Right cardiac atrium (tissue), 5 donors: ENCODE data around the gene NTN1. TPM values are rescaled to one million over a fixed set of nuclear protein-coding genes. Genes with fewer than 3 reads are reported as not detected.

ENCODE experiments used
- ATAC-seq, 2 donors: fragments of 200-7000 bp; cut with Tn5 transposase; one replicate each; pipeline versions ENCODE4 v1.8.0 to v1.9.1; 2020; ENCODE audit warnings: moderate library complexity in 2 of 2, mild to moderate bottlenecking in 1 of 2
- DNase-seq, 3 donors: peaks; one replicate each; pipeline ENCODE4 v3.0.0-alpha.2; 2020
- H3K27ac ChIP-seq: one replicate; pipeline ENCODE4 v1.5.1; 2013; ENCODE audit warnings: mild to moderate bottlenecking, low read length, control low read depth, moderate library complexity
- H3K27me3 ChIP-seq: one replicate; pipeline ENCODE4 v1.6.1; 2013; ENCODE audit not compliant: control insufficient read depth, insufficient read depth
- H3K4me1 ChIP-seq: one replicate; pipeline ENCODE4 v1.6.1; 2013; ENCODE audit warnings: low read length; ENCODE audit not compliant: control insufficient read depth, insufficient read depth
- H3K4me3 ChIP-seq: one replicate; pipeline ENCODE4 v1.5.1; 2013; ENCODE audit warnings: low read length, control low read depth
- H3K9me3 ChIP-seq: one replicate; pipeline ENCODE4 v1.6.1; 2013; ENCODE audit warnings: low read length; ENCODE audit not compliant: control insufficient read depth
- WGBS: extraction: QIAGEN DNeasy Blood & Tissue Kit; methylation state at CpG from one replicate; pipeline ENCODE4 v1.1.7; 2013; 5-methylcytosine and 5-hydroxymethylcytosine counted together
- intact Hi-C, 4 donors: fragments of 100-400 bp; cut with DNase I; formaldehyde crosslinking; loops; one replicate each; pipeline versions ENCODE4 v1.11.0 to v1.14.0; 2022 to 2023
- polyA plus RNA-seq: library from polyadenylated mRNA; stranded (reverse); fragments of 200-250 nt; gene quantifications from one replicate; pipeline ENCODE4 v1.2.3, GENCODE V29; 2013
- total RNA-seq, 4 donors: library from RNA; stranded (reverse); fragmentation: NEBNext Ultra II Directional; extraction: Animal tissue kit (Norgen Biotek cat#: 25700); gene quantifications; one replicate each; pipeline ENCODE4 v1.2.1, GENCODE V29; 2021
- donor health status: healthy with polysubstance abuse.
- donor health status: DM: no; HTN: yes; CAD: no.
- donor health status: DM: no; HTN: no; CAD: no.
- donor health status: DM: no; HTN: yes; CAD: no; lungs with severe emphysema.
- donor health status: DM: yes; HTN: yes; CAD: no.

Gene NTN1
- total and polyA plus RNA-seq, 5 donors, result 90.5 to 265 (median 179) TPM

GRCh38 chr17:9108146-9108545 is 86.8 kb downstream of the NTN1 start:
- Histone ChIP-seq H3K27me3 (no peaks in the 10 kb centered on the region), H3K27ac (no peak overlapping the region), H3K4me1 (no peaks in the 10 kb centered on the region), H3K4me3 (no peak overlapping the region), H3K9me3 (no peaks in the 10 kb centered on the region)
- ATAC-seq (no peak), DNase-seq (no peak)
- WGBS, result 40% methylated on average over 6 of the region's 6 CpGs
- intact Hi-C loops, result no loop called here

DNA sequence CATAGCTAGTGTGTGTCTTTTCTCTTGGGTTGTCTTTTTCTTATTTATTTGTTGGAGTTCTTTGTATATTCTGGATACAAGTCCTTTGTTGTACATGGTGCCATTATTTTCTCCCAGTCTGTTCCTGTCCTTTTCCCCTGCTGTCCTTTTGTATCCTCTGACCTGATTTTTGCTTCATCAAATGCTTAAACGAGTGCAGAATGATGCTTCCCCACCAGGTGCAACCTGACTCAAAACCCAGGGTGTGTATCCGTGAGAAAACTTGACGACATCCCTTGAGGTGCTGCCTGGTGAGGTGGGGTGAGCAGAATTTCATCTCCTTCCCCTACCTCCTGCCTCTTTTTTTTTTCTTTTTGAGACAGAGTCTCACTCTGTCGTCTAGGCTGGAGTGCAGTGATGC is 88.6 kb downstream of the NTN1 start:
- H3K27me3 ChIP-seq, result no peaks in the 10 kb centered on the region
- ATAC-seq (no peak), DNase-seq (no peak)
- H3K27ac ChIP-seq, result no peak overlapping the region
- H3K4me1 ChIP-seq, result no peaks in the 10 kb centered on the region
- H3K9me3 ChIP-seq, result no peaks in the 10 kb centered on the region
- H3K4me3 ChIP-seq, result no peak overlapping the region
- WGBS, result 78% methylated on average over 4 of the region's 4 CpGs
- intact Hi-C loops, result no loop called here

DNA sequence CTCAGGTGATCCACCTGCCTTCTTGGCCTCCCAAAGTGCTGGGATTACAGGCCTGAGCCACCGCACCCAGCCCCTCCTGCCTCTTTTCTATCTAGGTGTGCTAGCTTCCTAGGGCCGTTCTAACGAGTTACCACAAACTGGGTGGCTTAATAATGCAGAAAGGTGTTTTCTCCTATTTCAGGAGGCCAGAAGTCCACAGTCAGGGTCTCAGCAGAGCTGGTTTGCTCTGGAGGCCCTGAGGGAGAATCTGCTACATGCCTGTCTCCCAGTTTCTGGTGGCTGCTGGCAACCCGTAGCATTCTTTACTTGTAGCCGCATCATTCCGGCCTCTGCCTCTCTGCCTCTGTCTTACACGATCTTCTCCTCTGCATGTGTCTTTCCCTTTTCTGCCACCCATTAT is 89.2 kb downstream of the NTN1 start:
- H3K4me1 ChIP-seq, result no peaks in the 10 kb centered on the region
- no peak overlapping the region for H3K27ac ChIP-seq
- ATAC-seq (no peak), DNase-seq (no peak)
- intact Hi-C loops, result no loop called here
- 92% methylated on average over 7 of the region's 7 CpGs for WGBS
- no peak overlapping the region for H3K4me3 ChIP-seq
- no peaks in the 10 kb centered on the region for H3K27me3 ChIP-seq
- H3K9me3 ChIP-seq, result no peaks in the 10 kb centered on the region

DNA sequence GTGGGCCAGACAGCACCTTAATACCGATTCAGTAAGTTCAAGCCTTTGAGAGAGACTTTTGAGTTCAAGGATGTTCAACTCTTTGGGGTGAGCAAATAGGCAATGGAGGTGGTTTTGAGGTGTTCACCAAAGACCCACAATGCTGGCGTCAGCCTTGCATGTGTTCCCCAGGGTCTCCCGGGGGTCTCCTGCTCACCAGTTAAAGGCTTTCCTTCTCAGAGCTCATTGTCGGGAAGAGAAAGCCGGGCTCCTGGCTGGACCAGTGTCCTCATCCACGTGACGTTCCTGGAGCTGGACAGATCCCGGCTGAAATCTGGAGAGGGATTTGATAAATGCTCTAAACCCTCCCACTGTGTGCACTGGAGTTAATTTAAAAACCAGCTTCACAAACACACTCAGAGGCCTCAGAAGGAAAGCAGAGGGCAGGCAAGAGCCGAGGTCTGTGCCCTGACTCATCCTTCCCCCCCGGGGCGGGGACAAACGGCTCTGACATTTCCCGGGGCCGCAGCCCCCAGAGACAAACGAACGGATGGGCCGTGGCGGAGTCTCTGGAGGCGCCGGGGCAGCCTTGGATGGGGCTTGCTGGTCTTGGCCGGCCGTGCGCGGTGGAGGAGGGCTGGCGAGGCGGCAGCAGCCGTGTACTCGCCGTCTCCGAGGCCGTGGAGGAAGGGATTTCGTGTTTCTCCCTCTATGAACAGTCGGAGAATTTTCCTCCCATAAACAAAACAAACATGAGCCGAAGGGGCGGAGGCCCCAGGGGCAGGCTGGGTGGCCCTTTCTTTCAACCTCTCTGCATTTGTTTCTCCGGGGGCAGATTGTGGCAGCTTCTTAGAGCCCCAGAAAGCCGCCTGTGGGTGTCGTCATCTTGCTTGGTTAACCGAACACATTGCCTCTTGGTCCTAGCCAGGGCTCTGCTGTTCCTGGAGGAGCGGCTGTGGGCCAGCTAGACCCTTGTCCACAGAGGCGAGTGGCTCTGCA is 94.2 kb downstream of the NTN1 start:
- Histone ChIP-seq H3K4me3 (peak overlapping the region; percentile 8), H3K27me3 (no peaks in the 10 kb centered on the region), H3K9me3 (no peaks in the 10 kb centered on the region), H3K4me1 (no peaks in the 10 kb centered on the region), H3K27ac (no peak overlapping the region)
- intact Hi-C loops, result no loop called here
- WGBS, result 15% methylated on average over 41 of the region's 41 CpGs
- peak; percentile 81 to 93 for ATAC-seq
- peak; percentile 82 for DNase-seq

GRCh38 chr17:9116311-9116835 is 95.1 kb downstream of the NTN1 start:
- Histone ChIP-seq H3K9me3 (no peaks in the 10 kb centered on the region), H3K4me1 (no peaks in the 10 kb centered on the region), H3K4me3 (no peak overlapping the region), H3K27ac (peak overlapping the region; percentile 59), H3K27me3 (no peaks in the 10 kb centered on the region)
- 72% methylated on average over 11 of the region's 11 CpGs for WGBS
- no peak for ATAC-seq
- no peak for DNase-seq
- intact Hi-C loops, result no loop called here

- ATAC-seq (no peak), DNase-seq (no peak)
- Histone ChIP-seq H3K27ac (no peak overlapping the region), H3K4me1 (peaks cover 3% of the 10 kb centered on the region), H3K27me3 (no peaks in the 10 kb centered on the region), H3K9me3 (no peaks in the 10 kb centered on the region), H3K4me3 (no peak overlapping the region)
- WGBS, result 80% methylated on average over 19 of the region's 19 CpGs
- intact Hi-C loops, result no loop called here
These were observed 95.7 kb downstream of the NTN1 start for GRCh38 chr17:9116861-9117568.

GRCh38 chr17:9120471-9120870 is 99.2 kb downstream of the NTN1 start:
- no peaks in the 10 kb centered on the region for H3K9me3 ChIP-seq
- peaks cover 3% of the 10 kb centered on the region for H3K4me1 ChIP-seq
- intact Hi-C loops, result no loop called here
- WGBS, result 34% methylated on average over 5 of the region's 5 CpGs
- H3K27me3 ChIP-seq, result no peaks in the 10 kb centered on the region
- H3K27ac ChIP-seq, result no peak overlapping the region
- ATAC-seq (no peak), DNase-seq (no peak)
- H3K4me3 ChIP-seq, result no peak overlapping the region

GRCh38 chr17:9121186-9121820 is 100.0 kb downstream of the NTN1 start:
- Histone ChIP-seq H3K4me1 (peaks cover 3% of the 10 kb centered on the region), H3K9me3 (no peaks in the 10 kb centered on the region), H3K4me3 (no peak overlapping the region), H3K27me3 (no peaks in the 10 kb centered on the region), H3K27ac (no peak overlapping the region)
- ATAC-seq, result peak; percentile 6 to 50
- no peak for DNase-seq
- WGBS, result 61% methylated on average over 15 of the region's 15 CpGs
- intact Hi-C loops, result no loop called here

- intact Hi-C loops, result no loop called here
- 65% methylated on average over 17 of the region's 17 CpGs for WGBS
- no peak for DNase-seq
- no peak overlapping the region for H3K27ac ChIP-seq
- peaks cover 3% of the 10 kb centered on the region for H3K4me1 ChIP-seq
- H3K9me3 ChIP-seq, result no peaks in the 10 kb centered on the region
- no peaks in the 10 kb centered on the region for H3K27me3 ChIP-seq
- no peak overlapping the region for H3K4me3 ChIP-seq
- ATAC-seq, result peak; percentile 30 to 59
These were observed 102.6 kb downstream of the NTN1 start for GRCh38 chr17:9123594-9124553.

- no peak for DNase-seq
- WGBS, result 85% methylated on average over 10 of the region's 10 CpGs
- H3K9me3 ChIP-seq, result no peaks in the 10 kb centered on the region
- ATAC-seq, result no peak
- H3K4me3 ChIP-seq, result no peak overlapping the region
- intact Hi-C loops, result no loop called here
- no peaks in the 10 kb centered on the region for H3K27me3 ChIP-seq
- peaks cover 3% of the 10 kb centered on the region for H3K4me1 ChIP-seq
- no peak overlapping the region for H3K27ac ChIP-seq
These were observed 103.2 kb downstream of the NTN1 start for GRCh38 chr17:9124554-9124935.
